Parathyroid adenoma (tissue), 2 donors: ENCODE data around the gene PLAA.

Experiments
- H2AFZ ChIP-seq: fragments of 300-600 bp; sonication (generic); one replicate; pipeline ENCODE4 v1.7.0; 2017; ENCODE audit warnings: antibody characterized with exemption, mild to moderate bottlenecking
- H3K27ac ChIP-seq: fragments of 300-600 bp; sonication (generic); one replicate; pipeline ENCODE4 v1.7.0; 2017
- H3K27me3 ChIP-seq: fragments of 300-600 bp; sonication (generic); one replicate; pipeline ENCODE4 v1.7.0; 2017; ENCODE audit warnings: low read length; ENCODE audit not compliant: control insufficient read depth, insufficient read depth
- H3K36me3 ChIP-seq: fragments of 300-600 bp; sonication (generic); one replicate; pipeline ENCODE4 v1.7.0; 2017; ENCODE audit warnings: low read length; ENCODE audit not compliant: control insufficient read depth, insufficient read depth
- H3K4me1 ChIP-seq: fragments of 300-600 bp; sonication (generic); one replicate; pipeline ENCODE4 v1.7.0; 2017; ENCODE audit warnings: control low read depth
- H3K4me2 ChIP-seq: fragments of 300-600 bp; sonication (generic); one replicate; pipeline ENCODE4 v1.7.0; 2017; ENCODE audit warnings: low read length
- H3K4me3 ChIP-seq: fragments of 300-600 bp; sonication (generic); one replicate; pipeline ENCODE4 v1.7.0; 2017; ENCODE audit warnings: low read depth, low read length
- H3K79me2 ChIP-seq: fragments of 300-600 bp; sonication (generic); one replicate; pipeline ENCODE4 v1.7.0; 2017; ENCODE audit warnings: control low read depth
- H3K9ac ChIP-seq: fragments of 300-600 bp; sonication (generic); one replicate; pipeline ENCODE4 v1.7.0; 2017; ENCODE audit warnings: mild to moderate bottlenecking
- H3K9me3 ChIP-seq: fragments of 300-600 bp; sonication (generic); one replicate; pipeline ENCODE4 v1.7.0; 2017; ENCODE audit warnings: low read length; ENCODE audit not compliant: control insufficient read depth
- TF ChIP-seq, protein P1 (sequence below): fragments of 300-600 bp; sonication (generic); IDR thresholded peaks from one replicate; pipeline ENCODE4 v1.7.0; 2017; ENCODE audit warnings: antibody characterized with exemption, mild to moderate bottlenecking
- donor health status: primary hyperparathyroidism.

PLAA gene

DNA sequence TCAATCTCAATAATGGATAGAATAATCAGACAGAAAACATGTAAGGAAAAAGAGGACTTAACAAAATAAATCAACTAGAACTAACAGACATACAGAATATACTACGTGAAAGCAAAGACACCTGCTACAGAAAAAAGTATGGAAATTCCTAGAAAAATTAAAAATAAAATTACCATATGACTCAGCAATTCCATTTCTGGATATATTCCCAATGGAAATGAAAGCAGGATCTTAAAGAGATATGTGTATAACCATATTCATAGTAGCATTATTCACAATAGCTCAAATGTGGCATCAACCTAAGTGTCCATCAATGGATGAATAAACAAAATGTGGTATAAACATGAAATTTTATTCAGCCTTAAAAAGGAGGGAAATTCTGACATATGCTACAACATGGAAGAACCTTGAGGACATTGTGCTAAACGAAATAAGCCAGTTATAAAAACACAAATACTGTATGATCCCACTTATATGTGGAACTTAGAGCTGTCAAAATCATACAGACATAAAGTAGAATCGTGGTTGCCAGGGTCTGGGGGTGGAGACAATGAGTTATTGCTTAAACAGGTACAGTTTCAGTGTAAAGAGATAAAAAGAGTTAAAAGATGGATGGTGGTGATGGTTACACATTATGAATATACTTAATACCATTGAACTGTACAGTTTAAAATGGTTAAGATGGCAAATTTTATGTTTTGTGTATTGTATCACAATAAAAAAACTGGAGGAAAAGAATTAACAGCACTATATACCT, 6.9 kb downstream of the PLAA start:
- Histone ChIP-seq H3K36me3 (no peaks in the 10 kb centered on the region), H3K9ac (no peak overlapping the region), H2AFZ (no peak overlapping the region), H3K79me2 (peaks cover 16% of the 10 kb centered on the region), H3K4me1 (no peaks in the 10 kb centered on the region), H3K4me2 (no peak overlapping the region), H3K27ac (no peak overlapping the region), H3K4me3 (no peak overlapping the region), H3K27me3 (no peaks in the 10 kb centered on the region), H3K9me3 (no peaks in the 10 kb centered on the region)
- TF ChIP-seq, protein P1, sequence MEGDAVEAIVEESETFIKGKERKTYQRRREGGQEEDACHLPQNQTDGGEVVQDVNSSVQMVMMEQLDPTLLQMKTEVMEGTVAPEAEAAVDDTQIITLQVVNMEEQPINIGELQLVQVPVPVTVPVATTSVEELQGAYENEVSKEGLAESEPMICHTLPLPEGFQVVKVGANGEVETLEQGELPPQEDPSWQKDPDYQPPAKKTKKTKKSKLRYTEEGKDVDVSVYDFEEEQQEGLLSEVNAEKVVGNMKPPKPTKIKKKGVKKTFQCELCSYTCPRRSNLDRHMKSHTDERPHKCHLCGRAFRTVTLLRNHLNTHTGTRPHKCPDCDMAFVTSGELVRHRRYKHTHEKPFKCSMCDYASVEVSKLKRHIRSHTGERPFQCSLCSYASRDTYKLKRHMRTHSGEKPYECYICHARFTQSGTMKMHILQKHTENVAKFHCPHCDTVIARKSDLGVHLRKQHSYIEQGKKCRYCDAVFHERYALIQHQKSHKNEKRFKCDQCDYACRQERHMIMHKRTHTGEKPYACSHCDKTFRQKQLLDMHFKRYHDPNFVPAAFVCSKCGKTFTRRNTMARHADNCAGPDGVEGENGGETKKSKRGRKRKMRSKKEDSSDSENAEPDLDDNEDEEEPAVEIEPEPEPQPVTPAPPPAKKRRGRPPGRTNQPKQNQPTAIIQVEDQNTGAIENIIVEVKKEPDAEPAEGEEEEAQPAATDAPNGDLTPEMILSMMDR: no peak

DNA sequence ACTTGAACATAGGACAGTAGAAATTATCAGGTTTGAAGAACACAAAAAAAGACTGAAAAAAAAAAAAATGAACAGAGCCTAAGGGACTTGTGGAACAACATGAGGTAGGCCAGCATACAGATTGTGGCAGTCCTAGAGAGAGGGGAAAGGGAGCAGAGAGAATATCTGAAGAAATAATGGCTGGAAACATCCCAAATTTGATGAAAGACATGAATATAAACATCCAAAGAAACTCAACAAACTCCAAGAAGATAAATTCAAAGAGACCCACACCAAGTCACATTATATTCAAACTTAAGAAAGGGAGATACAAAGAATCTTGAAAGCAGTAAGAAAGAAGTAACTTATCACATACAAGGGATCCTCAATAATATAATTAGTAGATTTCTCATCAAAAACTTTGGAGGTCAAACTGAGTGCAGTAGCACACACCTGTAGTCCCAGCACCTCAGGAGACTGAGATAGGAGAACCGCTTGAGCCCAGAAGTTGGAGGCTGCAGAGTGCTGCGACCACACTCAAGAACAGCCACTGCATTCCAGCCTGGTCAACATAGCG, 9.1 kb downstream of the PLAA start:
- Histone ChIP-seq H3K9me3 (no peaks in the 10 kb centered on the region), H3K4me3 (no peak overlapping the region), H2AFZ (no peak overlapping the region), H3K27ac (no peak overlapping the region), H3K79me2 (peaks cover 13% of the 10 kb centered on the region), H3K27me3 (no peaks in the 10 kb centered on the region), H3K4me1 (no peaks in the 10 kb centered on the region), H3K36me3 (no peaks in the 10 kb centered on the region), H3K4me2 (no peak overlapping the region), H3K9ac (no peak overlapping the region)
- TF ChIP-seq, protein P1: no peak

DNA sequence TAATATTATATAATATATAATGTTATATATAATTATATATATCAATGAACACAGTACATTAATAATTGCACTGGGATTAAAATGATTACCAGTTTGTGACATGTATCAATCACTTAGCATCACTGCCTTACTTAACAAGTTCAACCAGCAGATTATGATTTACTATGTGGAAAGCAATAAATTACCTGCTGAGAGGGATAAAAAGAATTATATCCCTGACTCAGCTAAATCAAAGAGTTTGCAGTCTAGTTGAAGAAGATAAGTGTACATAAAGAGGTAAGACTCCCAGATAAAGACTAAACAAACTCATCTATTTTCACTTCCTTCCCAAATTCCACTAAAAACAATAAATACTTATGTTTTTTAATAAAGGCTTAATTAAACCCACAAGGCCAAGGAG, 11.2 kb downstream of the PLAA start:
- H3K79me2 ChIP-seq: peaks cover 13% of the 10 kb centered on the region
- TF ChIP-seq, protein P1: no peak
- no peaks in the 10 kb centered on the region for H3K4me1 ChIP-seq
- no peak overlapping the region for H3K27ac ChIP-seq
- H3K27me3 ChIP-seq: no peaks in the 10 kb centered on the region
- H3K4me2 ChIP-seq: no peak overlapping the region
- H3K36me3 ChIP-seq: no peaks in the 10 kb centered on the region
- no peak overlapping the region for H3K9ac ChIP-seq
- H3K4me3 ChIP-seq: no peak overlapping the region
- no peak overlapping the region for H2AFZ ChIP-seq
- H3K9me3 ChIP-seq: no peaks in the 10 kb centered on the region

DNA sequence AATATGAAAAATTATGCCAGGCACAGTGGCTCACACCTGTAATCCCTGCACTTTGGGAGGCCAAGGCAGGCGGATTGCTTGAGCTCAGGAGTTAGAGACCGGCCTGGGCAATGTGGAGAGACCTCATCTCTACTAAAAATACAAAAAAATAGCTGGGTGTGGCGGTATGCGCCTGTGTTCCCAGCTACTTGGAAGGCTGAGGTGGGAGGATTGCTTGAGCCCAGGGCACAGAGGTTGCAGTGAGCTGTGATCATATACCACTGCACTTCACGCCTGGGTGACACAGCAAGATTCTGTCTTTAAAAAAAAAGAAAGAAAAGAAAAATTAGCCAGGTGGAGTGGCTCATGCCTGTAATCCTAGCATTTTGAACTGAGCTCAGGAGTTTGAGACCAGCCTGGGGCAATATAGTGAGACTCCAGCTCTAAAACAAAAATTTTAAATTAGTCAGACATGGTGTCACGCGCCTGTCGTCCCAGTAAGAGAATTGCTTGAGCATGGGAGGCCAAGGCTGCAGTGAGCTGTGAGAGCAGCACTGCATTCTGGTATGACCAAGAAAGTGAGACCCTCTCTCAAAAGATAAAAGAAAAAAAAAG, 18.0 kb downstream of the PLAA start:
- H3K79me2 ChIP-seq: no peaks in the 10 kb centered on the region
- H3K9me3 ChIP-seq: no peaks in the 10 kb centered on the region
- H3K36me3 ChIP-seq: no peaks in the 10 kb centered on the region
- no peaks in the 10 kb centered on the region for H3K4me1 ChIP-seq
- TF ChIP-seq, protein P1: no peak
- H3K27ac ChIP-seq: no peak overlapping the region
- no peak overlapping the region for H3K9ac ChIP-seq
- no peak overlapping the region for H2AFZ ChIP-seq
- H3K27me3 ChIP-seq: no peaks in the 10 kb centered on the region
- no peak overlapping the region for H3K4me2 ChIP-seq
- H3K4me3 ChIP-seq: no peak overlapping the region
